Endothelial cell of umbilical vein (primary cell): ENCODE measurements around the gene SC5D.

Experiments used
- CTCF ChIP-seq, 2 donors: IDR thresholded peaks; 1 replicate in 1 of 2; 2 replicates in 1 of 2; pipeline ENCODE4 v1.5.1; 2011; ENCODE audit warnings: low read length in 2 of 2, mild to moderate bottlenecking in 2 of 2, moderate library complexity in 2 of 2, control low read depth in 1 of 2, inconsistent platforms in 1 of 2, low read depth in 1 of 2; ENCODE audit not compliant: insufficient read depth in 1 of 2; ENCODE audit errors: extremely low read depth in 1 of 2
- EZH2 ChIP-seq: IDR thresholded peaks from 2 replicates; pipeline ENCODE4 v1.6.1; 2012; ENCODE audit warnings: borderline replicate concordance, low read depth, mild to moderate bottlenecking, moderate library complexity, low read length, inconsistent platforms; ENCODE audit not compliant: severe bottlenecking
- JUN ChIP-seq: IDR thresholded peaks from 2 replicates; pipeline ENCODE4 v1.6.1; 2011; ENCODE audit warnings: borderline replicate concordance, low read depth; ENCODE audit not compliant: insufficient read length, insufficient read depth
- MAX ChIP-seq: IDR thresholded peaks from 2 replicates; pipeline ENCODE4 v1.6.1; 2011; ENCODE audit not compliant: insufficient read depth, insufficient read length
- MYC ChIP-seq: IDR thresholded peaks from one replicate; pipeline ENCODE4 v1.6.1; 2011; ENCODE audit warnings: mild to moderate bottlenecking, low read depth, low read length
- POLR2A ChIP-seq: IDR thresholded peaks from 2 replicates; pipeline ENCODE4 v1.6.1; 2012; ENCODE audit warnings: low read depth, mild to moderate bottlenecking, control low read depth, low read length
- POLR2AphosphoS5 ChIP-seq: IDR thresholded peaks from 2 replicates; pipeline ENCODE4 v1.6.1; 2012; ENCODE audit warnings: low read depth, mild to moderate bottlenecking, control low read depth, low read length, moderate library complexity; ENCODE audit not compliant: insufficient read depth

GRCh38 chr11:121304759-121305158 is 12.2 kb downstream of the SC5D start:
- no peak for TF ChIP-seq CTCF (IDR thresholded peaks at IDR 0.05; ENCODE audit: extremely low read depth in 1 of 2, insufficient read depth in 1 of 2, low read depth in 1 of 2, low read length in 2 of 2)
- TF ChIP-seq POLR2A, result no peak
- no peak for TF ChIP-seq POLR2AphosphoS5
- no peak for TF ChIP-seq EZH2
- no peak for TF ChIP-seq MYC
- TF ChIP-seq JUN, result no peak
- TF ChIP-seq MAX, result no peak
